ENCODE measurements around the gene SIGLEC5. TPM values are rescaled to one million over a fixed set of nuclear protein-coding genes. Genes with fewer than 3 reads are reported as not detected.

The SIGLEC5 gene
- total RNA-seq, 1 donor from 2014 or later: not detected

- H3K27me3 Mint-ChIP-seq (ENCODE audit: unreplicated experiment): peaks cover 12% of the 10 kb centered on the region
- no peak for DNase-seq (ENCODE audit: low spot score)
- peaks cover 5% of the 10 kb centered on the region for H3K9me3 Mint-ChIP-seq (ENCODE audit: unreplicated experiment)
- no peak for TF ChIP-seq CTCF (IDR thresholded peaks at IDR 0.05; ENCODE audit: unreplicated experiment)
- no peaks in the 10 kb centered on the region for H3K4me1 Mint-ChIP-seq (ENCODE audit: unreplicated experiment)
- peak overlapping the region; percentile 31 for H3K4me3 Mint-ChIP-seq (ENCODE audit: unreplicated experiment)
- peaks cover 6% of the 10 kb centered on the region for H3K36me3 Mint-ChIP-seq (ENCODE audit: low read depth, unreplicated experiment)
- no peak overlapping the region for H3K27ac Mint-ChIP-seq (ENCODE audit: unreplicated experiment)
Measured at GRCh38 chr19:51628153-51628939, 1.9 kb downstream of the SIGLEC5 start.

- peaks cover 5% of the 10 kb centered on the region for H3K9me3 Mint-ChIP-seq (ENCODE audit: unreplicated experiment)
- H3K4me1 Mint-ChIP-seq (ENCODE audit: unreplicated experiment): no peaks in the 10 kb centered on the region
- peaks cover 6% of the 10 kb centered on the region for H3K36me3 Mint-ChIP-seq (ENCODE audit: low read depth, unreplicated experiment)
- H3K27me3 Mint-ChIP-seq (ENCODE audit: unreplicated experiment): peaks cover 12% of the 10 kb centered on the region
- no peak overlapping the region for H3K4me3 Mint-ChIP-seq (ENCODE audit: unreplicated experiment)
- no peak for TF ChIP-seq CTCF (IDR thresholded peaks at IDR 0.05; ENCODE audit: unreplicated experiment)
- no peak overlapping the region for H3K27ac Mint-ChIP-seq (ENCODE audit: unreplicated experiment)
- DNase-seq (ENCODE audit: low spot score): no peak
Measured at GRCh38 chr19:51627491-51628138, 2.6 kb downstream of the SIGLEC5 start.

- Mint-ChIP-seq H3K4me3 (ENCODE audit: unreplicated experiment) (no peak overlapping the region), H3K36me3 (ENCODE audit: low read depth, unreplicated experiment) (peaks cover 6% of the 10 kb centered on the region), H3K9me3 (ENCODE audit: unreplicated experiment) (peaks cover 5% of the 10 kb centered on the region), H3K4me1 (ENCODE audit: unreplicated experiment) (no peaks in the 10 kb centered on the region), H3K27ac (ENCODE audit: unreplicated experiment) (no peak overlapping the region), H3K27me3 (ENCODE audit: unreplicated experiment) (peaks cover 12% of the 10 kb centered on the region)
- no peak for DNase-seq (ENCODE audit: low spot score)
- no peak for TF ChIP-seq CTCF (IDR thresholded peaks at IDR 0.05; ENCODE audit: unreplicated experiment)
Measured at GRCh38 chr19:51626675-51627074, 3.5 kb downstream of the SIGLEC5 start.

- Mint-ChIP-seq H3K27me3 (ENCODE audit: unreplicated experiment) (no peaks in the 10 kb centered on the region), H3K4me1 (ENCODE audit: unreplicated experiment) (no peaks in the 10 kb centered on the region), H3K27ac (ENCODE audit: unreplicated experiment) (no peak overlapping the region), H3K4me3 (ENCODE audit: unreplicated experiment) (no peak overlapping the region), H3K9me3 (ENCODE audit: unreplicated experiment) (peaks cover 5% of the 10 kb centered on the region), H3K36me3 (ENCODE audit: low read depth, unreplicated experiment) (no peaks in the 10 kb centered on the region)
- TF ChIP-seq CTCF (IDR thresholded peaks at IDR 0.05; ENCODE audit: unreplicated experiment): no peak
- no peak for DNase-seq (ENCODE audit: low spot score)
Measured at GRCh38 chr19:51621178-51621577, 9.0 kb downstream of the SIGLEC5 start.

- DNase-seq (ENCODE audit: low spot score): no peak
- TF ChIP-seq CTCF (IDR thresholded peaks at IDR 0.05; ENCODE audit: unreplicated experiment): no peak
- H3K27ac Mint-ChIP-seq (ENCODE audit: unreplicated experiment): no peak overlapping the region
- no peaks in the 10 kb centered on the region for H3K4me1 Mint-ChIP-seq (ENCODE audit: unreplicated experiment)
- H3K9me3 Mint-ChIP-seq (ENCODE audit: unreplicated experiment): no peaks in the 10 kb centered on the region
- H3K4me3 Mint-ChIP-seq (ENCODE audit: unreplicated experiment): no peak overlapping the region
- H3K36me3 Mint-ChIP-seq (ENCODE audit: low read depth, unreplicated experiment): no peaks in the 10 kb centered on the region
- no peaks in the 10 kb centered on the region for H3K27me3 Mint-ChIP-seq (ENCODE audit: unreplicated experiment)
Measured at GRCh38 chr19:51615991-51616390, 14.2 kb downstream of the SIGLEC5 start.

Measured in endothelial cell (in vitro differentiated cells).